Measurements from ENCODE around the gene SORBS1.
"Not testable (repeated sequence)": the region's sequence is repeated elsewhere in the genome, so short reads cannot be mapped to it uniquely, and the experiment has no call there.

Gene SORBS1

GRCh38 chr10:95480102-95480900, 80.9 kb downstream of the SORBS1 start:
- DNase-seq = no peak

GRCh38 chr10:95478935-95479334, 82.2 kb downstream of the SORBS1 start:
- DNase-seq = no peak

GRCh38 chr10:95478185-95478584, 83.0 kb downstream of the SORBS1 start:
- DNase-seq = no peak

- no peak for DNase-seq
These were observed 84.0 kb downstream of the SORBS1 start for GRCh38 chr10:95477175-95477520.

GRCh38 chr10:95476469-95477174, 84.5 kb downstream of the SORBS1 start:
- DNase-seq = no peak

GRCh38 chr10:95475827-95476468, 85.2 kb downstream of the SORBS1 start:
- DNase-seq = no peak

- DNase-seq = no peak
These were observed 86.2 kb downstream of the SORBS1 start for GRCh38 chr10:95475003-95475383.

GRCh38 chr10:95474228-95475002, 86.8 kb downstream of the SORBS1 start:
- no peak for DNase-seq

GRCh38 chr10:95472304-95473088, 88.7 kb downstream of the SORBS1 start:
- DNase-seq = no peak

- no peak for DNase-seq
These were observed 91.5 kb downstream of the SORBS1 start for GRCh38 chr10:95469676-95470075.

- DNase-seq = no peak
These were observed 91.9 kb downstream of the SORBS1 start for GRCh38 chr10:95469251-95469650.

GRCh38 chr10:95467642-95468041, 93.5 kb downstream of the SORBS1 start:
- not testable (repeated sequence) for DNase-seq

- DNase-seq = peak; percentile 24
These were observed 94.0 kb downstream of the SORBS1 start for GRCh38 chr10:95467162-95467599.

- DNase-seq = no peak
These were observed 94.7 kb downstream of the SORBS1 start for GRCh38 chr10:95466436-95466835.

GRCh38 chr10:95464280-95464679, 96.9 kb downstream of the SORBS1 start:
- DNase-seq = no peak

GRCh38 chr10:95462740-95463667, 98.2 kb downstream of the SORBS1 start:
- no peak for DNase-seq

- DNase-seq = no peak
These were observed 99.6 kb downstream of the SORBS1 start for GRCh38 chr10:95461611-95462010.

GRCh38 chr10:95459446-95460045, 101.6 kb downstream of the SORBS1 start:
- no peak for DNase-seq

- DNase-seq = no peak
These were observed 102.3 kb downstream of the SORBS1 start for GRCh38 chr10:95458871-95459270.

- DNase-seq = no peak
These were observed 103.2 kb downstream of the SORBS1 start for GRCh38 chr10:95458014-95458413.

Data from NCI-H226 (cell line).